RPMI8226 (cell line): ENCODE results near the gene DMAC2.
"Not testable (repeated sequence)": the region's sequence is repeated elsewhere in the genome, so short reads cannot be mapped to it uniquely, and the experiment has no call there.

Experiments used
- DNase-seq: peaks from one replicate; pipeline ENCODE4 v3.0.0-alpha.2; 2015

DMAC2 gene

DNA sequence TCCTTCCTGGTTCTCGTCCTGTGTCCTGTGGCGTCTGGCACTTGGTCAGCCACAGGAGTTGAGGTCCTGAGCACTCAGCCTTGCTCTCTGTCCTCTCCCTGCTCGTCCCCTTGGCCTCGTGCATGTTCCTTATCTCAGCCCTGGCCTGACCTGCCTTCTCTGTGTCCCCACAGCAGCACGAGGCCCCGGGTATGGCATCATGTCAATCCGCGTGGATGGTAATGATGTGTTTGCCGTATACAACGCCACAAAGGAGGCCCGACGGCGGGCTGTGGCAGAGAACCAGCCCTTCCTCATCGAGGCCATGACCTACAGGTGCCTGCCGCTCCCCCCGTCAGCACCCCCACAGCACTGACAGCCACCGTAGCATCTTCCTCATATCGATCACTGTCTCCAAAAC, 17.3 kb downstream of the DMAC2 start:
- no peak for DNase-seq

DNA sequence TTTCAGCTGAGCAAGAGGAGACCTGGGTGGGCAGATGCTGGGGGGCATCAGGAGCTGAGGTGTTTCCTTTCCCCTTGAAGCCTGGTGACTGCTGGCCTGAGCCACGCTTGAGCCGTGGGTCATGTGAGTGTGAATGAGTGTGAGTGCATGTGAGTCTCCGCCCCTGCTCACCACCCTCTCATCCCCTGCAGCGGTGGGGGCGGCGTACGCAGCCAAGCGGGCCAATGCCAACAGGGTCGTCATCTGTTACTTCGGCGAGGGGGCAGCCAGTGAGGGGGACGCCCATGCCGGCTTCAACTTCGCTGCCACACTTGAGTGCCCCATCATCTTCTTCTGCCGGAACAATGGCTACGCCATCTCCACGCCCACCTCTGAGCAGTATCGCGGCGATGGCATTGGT, 17.7 kb downstream of the DMAC2 start:
- no peak for DNase-seq

DNA sequence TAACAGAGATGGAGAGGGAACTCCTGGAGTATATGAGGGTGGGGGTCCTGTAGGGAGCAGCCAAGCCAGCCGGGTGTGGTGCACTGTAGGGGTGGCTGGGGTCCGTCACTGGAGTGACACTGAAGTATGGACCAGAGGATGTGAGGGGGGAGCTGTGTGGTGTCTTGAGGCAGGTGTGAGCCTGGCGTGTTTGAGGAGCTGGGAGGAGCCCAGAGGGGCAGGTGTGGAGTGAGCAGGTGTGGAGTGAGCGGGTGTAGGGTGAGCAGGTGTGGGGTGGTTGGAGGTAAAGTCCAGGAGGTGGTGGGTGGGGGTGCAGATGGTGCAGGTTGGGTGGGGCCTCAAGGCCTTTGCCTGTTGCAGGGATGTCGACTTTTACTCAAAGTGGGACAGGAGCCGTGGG, 18.4 kb downstream of the DMAC2 start:
- DNase-seq = no peak

DNA sequence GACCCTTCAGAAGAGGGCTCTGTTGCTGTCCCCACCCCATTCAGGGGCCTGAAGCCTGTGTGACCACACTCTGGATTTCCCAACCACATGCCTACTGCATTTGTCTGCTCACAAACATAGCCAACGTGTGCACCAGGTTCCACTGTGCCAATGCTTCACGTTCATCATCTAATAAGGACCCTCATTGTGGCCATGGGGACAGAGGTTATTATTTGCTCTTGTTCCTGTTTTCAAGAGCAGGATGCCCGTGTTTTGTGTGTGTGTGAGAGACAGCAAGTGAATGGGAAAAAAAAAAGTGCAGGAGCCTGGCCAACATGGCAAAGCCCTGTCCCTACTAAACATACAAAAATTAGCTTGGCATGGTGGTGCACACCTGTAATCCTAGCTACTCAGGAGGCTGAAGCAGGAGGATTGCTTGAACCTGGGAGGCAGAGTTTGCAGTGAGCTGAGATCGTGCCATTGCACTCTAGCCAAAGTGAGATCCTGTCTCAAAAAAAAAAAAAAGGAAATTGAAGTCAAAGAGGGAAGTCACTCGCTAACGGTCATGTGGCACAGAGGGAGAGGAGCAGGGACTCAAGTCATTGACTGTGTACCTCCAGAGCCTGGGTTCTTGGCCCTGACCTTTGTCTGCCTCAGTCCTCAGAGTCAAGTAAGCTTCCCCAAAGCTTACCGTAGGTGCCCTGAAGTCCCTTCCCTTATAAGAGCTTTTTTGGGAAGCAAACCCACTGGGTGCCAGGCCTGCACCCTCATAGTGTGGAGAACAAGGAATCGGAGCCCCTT, 19.4 kb downstream of the DMAC2 start:
- no peak for DNase-seq

DNA sequence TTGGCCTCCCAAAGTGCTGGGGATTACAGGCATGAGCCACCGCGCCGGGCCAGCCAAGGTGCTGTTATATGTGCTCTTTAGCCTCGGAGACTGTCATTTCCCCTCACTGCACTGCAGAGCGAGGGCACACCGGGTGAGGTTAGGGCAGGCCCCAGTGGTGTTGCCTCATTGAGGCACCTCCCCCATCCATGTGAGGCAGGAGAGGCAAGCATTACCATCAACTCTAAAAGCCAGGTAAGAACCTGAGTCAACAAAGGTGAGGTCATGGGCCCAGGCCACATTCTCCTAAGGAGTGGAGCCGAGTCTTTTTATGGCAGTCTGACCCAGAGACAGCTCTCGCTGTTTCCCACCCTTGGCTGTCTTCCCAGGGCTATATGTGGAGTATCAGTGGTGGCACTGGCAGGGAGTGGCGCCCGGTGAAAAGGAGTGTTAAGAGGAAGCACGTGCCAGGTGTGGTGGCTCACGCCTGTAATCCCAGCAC, 23.5 kb downstream of the DMAC2 start:
- no peak for DNase-seq

DNA sequence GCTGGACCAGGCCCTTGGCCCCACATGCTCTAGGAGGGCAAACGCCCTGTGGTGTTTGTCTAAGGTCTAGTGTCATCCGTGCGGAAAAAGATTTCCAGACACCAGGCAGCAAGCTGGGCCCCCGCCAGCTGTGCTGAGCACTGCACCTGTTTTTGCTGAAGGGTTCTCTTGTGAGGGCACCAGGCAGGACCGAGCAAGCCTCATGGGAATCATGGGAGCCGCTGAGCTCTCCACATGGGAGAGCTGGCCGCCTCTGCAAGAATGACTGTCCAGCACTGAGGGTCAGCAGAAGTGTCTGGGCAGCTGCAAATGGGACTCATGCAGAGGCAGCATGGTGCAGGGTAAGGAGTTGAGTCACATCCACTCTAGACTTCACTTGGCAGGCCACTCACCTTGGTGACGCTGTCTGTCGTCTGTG, 24.5 kb downstream of the DMAC2 start:
- no peak for DNase-seq

DNA sequence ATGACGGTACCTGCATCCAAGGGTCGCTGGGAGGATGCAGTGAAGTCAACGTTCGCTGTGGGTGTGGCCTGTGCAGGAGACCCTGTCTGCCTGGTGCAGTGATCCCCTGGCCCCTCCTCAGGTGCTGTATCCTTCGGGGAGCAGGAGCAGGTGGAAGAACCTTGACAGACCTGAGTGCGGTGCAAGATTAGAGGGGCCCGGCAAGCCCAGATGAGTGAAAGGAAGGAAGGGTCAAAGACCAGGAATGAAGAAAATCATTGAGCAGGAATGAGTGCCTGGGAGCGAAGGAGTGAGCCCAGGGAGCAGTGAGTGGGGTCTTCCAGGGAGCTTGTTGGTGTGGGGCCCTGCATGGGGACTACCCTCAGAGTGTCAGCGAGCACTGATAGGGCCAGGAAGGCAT, 25.3 kb downstream of the DMAC2 start:
- DNase-seq = no peak

DNA sequence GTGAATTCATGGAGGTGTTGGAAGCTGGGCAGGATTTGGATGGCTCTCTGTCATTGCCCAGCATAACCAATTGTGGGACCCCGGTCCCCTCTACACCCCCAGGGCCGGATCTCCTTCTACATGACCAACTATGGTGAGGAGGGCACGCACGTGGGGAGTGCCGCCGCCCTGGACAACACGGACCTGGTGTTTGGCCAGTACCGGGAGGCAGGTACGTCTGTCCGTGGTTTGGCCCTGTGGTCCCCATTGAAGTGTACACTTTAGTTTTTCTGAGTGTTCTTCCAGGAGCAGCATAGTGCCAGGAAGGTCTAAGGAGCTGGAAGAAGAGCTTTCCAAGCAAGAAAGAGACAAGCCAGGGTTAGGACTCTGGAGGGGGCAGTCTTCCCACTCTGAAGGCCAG, 25.8 kb downstream of the DMAC2 start:
- DNase-seq = no peak

DNA sequence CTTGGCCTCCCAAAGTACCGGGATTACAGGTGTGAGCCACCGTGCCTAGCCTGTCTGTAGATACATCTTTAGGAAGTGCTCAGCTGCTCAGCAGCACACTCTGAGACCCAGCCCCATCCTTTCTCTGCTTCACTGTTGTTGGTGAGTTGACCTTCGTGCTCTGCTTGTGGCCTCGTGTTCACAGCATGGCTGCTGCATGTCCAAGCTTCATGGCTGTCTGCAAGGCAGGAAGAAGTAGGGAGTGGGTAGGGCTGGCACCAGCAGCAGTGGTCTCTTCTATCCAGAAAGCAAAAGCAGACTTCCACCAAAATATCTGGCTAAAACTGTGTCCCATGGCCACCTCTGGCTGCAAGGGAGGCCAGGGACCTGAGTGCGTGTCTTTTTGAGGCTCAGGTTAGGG, 26.8 kb downstream of the DMAC2 start:
- no peak for DNase-seq

DNA sequence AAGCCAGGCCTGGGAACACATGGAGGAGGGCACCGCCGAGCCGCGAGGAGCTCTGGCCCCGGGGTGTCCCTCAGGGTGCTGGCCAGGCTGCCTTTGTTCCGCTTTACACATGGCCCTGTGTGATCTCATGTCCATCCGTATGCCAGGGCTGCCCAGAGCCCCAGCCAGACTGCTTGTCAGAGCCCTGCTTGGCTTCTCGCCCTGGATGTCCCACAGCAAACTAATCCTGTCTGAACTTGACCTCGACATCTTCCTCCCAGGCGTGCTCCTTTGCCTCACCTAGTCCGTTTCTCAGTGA, 27.8 kb downstream of the DMAC2 start:
- no peak for DNase-seq

DNA sequence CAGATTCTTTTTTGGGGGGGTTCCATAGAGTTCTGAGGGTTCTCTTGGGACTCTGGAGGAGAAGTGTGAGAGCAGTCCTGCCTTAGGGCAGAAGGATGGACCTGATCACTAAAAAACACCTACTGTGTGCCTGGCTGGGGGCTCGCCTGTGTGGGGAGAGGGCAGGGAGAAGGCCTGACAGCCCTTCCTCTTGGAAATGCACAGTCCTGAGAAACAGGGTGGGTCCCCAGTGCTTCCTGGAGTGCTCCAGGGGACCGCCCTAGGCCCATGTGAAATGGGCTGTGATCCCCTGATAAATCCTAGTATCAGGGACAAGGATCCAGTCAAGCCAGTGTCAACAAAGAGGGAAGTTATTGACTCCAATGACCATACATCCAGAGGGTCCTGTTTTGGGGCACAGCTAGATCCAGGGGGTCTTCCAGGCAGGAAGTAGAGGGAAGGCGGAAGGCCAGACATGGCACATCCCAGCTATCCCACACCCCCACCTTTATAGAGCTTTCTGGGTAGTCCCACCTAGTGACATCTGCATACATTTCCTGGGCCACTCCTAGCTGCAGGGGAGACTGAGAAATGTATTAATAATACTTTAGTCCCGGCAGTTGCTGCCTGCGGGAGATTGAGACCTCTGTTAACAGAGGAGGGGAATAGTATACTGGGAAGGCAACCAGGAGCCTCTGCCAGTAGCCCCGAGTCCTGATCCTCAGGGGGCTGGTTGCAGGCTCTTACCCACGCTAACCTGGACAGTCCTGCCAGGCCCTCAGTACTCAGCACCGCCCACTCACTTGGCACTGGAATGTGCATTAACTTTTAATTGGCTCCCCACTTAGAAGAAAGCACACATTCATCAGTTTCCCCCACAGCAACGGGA, 28.4 kb downstream of the DMAC2 start:
- no peak for DNase-seq

DNA sequence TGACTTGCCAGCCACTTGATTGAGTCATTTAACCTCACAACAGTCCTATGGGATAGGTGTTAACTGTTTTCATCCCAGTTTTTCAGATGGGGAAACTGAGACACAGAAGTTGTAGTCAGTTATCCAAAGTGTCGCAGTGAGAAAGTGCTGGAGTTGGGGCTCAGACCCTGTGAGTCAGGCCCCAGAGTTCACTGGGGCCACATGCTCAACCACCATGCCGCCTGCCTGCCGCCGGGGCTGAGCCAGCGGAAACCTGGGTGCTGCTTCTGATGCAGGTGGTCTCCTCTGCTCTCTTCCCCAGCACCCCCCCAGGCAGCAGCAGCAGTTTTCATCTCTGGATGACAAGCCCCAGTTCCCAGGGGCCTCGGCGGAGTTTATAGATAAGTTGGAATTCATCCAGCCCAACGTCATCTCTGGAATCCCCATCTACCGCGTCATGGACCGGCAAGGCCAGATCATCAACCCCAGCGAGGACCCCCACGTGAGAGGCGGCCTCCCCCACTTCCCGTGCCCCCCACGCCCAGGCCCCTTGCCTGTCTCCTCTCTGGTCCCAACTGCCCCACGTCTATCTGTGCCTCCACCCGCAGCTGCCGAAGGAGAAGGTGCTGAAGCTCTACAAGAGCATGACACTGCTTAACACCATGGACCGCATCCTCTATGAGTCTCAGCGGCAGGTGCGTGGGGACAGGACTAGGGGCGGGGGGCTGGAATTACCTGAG, 29.2 kb downstream of the DMAC2 start:
- no peak for DNase-seq

DNA sequence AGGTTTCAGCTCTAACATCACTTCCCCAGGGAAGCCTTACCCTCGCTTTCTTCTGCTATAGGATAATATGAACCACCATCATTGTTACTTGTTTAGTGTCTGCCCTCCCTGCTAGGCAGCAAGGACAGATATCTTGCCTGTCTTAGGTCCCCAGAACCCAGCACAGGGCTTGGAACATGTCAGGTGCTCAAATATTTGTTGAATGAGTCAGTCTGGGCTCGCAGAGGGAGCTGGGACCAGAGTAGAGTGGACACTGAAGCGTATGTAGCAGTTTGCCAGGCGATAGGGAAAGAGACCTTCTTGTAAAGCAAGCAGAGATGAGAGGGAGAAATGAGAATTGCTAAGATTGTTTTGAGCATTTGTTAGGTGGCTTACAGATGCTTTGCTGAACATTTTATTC, 30.4 kb downstream of the DMAC2 start:
- DNase-seq = peak; percentile 12

DNA sequence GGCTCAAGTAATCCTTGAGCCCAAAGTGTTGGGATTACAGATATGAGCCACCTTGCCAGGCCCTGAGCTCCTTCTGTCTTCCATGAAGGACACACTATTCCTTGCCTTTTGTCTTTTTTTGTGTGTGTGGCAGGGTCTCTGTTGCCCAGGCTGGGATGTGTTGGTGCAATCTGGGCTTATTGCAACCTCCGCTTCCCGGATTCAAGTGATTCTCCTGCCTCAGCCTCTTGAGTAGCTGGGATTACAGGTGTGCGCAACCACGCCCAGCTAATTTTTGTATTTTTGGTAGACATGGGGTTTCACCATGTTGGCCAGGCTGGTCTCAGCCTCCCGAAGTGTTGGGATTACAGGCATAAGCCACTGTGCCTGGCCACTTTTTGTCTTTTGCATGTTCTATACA, 30.9 kb downstream of the DMAC2 start:
- DNase-seq = not testable (repeated sequence)

DNA sequence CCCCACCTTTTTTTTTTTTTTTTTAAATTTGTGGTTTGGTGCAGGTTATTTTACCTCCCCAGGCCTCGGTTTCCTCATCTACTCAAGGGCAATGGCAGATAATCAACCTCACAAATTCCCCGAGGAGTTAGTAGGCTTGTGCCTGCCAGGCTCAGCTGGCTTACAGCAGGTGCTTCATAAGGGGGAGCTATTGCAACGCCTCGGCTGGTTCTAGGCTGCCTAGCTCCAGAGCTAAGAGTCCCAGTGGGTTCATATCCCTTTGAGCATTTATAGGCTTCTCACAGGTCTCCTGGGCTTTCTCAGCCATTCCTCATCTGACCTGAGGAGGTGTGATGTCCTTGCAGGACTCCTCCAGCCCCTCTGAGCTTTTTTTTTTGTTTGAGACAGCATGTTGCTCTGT, 31.5 kb downstream of the DMAC2 start:
- no peak for DNase-seq

DNA sequence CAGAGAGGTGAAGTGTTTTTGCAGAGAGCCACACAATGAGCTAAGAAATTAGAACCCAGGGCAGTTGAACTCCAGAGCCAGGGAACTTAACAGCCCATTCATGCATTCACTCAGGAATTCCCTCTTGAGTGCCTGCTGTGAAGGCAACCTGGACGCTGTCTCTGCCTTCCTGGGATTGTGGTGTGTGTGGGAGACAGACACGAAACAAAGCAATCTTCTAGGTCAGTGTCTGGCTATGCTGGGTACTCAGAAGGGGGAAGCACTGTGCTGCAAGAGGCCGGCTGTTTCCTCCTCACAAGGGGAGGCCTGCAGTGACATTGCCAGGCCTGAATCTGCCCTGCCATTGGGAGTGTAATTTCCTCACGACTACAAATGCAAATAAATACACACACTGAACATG, 32.4 kb downstream of the DMAC2 start:
- no peak for DNase-seq

DNA sequence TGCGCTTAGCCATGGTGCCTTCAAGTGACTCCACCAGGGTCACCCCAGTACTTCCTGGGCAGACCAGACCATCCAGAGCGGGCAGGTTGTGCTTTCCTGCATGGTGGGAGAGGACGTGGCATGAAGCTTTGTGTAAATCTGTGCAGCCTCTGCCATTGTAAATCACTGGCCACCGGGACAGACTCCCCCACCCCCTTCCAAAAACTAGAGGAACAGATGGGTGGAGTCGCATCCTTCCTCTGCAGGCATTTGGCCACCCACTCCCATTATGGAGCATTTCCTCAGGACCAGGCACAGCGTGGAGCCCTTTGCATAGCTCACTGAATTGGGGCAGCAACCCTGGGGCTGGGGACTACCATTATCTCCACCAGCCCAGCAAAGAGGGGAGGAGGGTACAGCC, 33.9 kb downstream of the DMAC2 start:
- DNase-seq = no peak

DNA sequence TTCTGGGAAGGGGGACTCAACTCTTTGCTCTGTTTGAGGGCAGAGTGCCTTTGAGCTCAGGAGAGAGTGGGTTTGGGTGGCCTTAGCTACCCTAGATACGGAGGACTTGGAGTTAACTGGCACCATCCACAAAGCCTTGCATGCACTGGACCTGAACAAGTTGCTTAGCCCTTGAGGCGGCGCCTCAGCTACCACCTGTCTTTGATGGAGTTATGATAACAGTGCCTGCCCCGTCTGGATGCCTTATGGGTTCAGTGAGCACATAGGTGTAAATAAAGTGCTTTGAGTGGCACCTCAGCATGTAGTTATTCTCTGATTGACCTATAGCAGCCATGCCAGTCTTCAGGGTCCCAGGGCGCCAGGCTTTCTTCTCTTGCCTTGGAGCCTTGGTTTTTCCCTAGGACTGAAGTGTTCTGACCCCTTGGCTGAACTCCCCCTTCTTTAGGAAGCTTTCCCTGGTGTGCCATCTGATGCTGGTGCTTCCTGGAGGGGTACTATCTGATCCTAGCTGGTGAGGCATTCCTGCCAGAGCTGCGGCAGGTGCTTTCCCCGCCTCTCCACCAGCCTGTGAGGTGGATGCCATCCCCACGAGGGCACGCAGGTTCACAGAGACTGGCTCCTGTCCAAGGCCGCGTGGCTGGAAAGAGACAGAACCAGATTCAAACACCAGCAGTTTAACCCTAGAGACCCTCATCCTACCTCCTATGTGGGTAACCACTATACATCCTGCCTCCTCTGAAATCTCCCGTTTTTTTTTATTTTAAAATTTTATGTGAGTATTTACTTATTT, 36.3 kb downstream of the DMAC2 start:
- DNase-seq = no peak

DNA sequence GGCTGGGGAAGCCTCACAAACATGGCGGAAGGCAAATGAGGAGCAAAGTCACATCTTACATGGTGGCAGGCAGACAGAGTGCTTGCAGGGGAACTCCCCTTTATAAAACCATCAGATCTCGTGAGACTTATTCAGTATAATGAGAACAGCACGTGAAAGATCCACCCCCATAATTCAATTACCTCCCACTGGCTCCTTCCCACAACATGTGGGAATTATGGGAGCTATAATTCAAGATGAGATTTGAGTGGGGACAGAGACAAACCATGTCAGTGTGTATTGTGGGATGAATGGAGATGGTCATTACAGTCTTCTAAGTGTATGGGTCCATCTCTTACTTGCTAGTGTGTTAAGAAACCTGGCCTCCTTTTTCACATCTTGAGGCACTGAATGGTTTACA, 37.7 kb downstream of the DMAC2 start:
- DNase-seq = no peak

DNA sequence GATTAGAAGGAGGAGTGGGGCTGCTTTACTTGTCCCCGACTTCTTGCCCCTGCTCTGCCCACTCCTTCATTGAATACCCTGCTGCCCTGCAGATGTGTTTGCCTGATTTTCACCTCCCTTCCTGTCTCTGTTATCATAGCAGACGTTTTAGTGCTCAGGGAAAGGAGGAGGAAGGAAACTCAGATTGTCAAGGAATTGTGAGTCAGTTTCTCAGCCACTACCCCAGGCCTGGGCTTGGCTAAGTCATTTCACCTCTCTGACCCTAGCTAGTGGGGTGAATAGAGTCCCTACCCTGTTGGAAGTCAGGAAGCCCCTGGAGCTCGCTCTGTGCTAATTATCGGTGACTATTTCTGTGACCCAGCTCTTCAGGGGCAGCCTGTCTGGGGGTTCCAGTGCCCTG, 38.2 kb downstream of the DMAC2 start:
- DNase-seq = no peak

DNA sequence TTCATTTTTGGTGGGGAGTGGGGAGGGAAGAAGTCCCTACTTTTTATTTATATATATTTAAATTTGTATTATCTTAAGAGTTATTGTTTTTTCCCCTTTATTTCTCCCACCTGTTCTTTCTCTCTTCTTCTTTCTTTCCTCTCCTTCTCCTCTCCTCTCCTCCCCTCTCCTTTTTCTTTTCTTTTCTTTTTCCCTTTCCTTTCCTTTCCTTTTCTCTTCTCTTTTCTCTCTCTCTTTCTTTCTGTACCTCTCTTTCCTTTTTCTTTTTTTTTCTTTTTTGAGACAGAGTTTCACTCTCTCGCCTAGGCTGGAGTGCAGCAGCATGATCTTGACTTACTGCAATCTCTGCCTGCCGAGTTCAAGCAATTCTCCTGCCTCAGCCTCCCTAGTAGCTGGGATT, 40.2 kb downstream of the DMAC2 start:
- DNase-seq = no peak

DNA sequence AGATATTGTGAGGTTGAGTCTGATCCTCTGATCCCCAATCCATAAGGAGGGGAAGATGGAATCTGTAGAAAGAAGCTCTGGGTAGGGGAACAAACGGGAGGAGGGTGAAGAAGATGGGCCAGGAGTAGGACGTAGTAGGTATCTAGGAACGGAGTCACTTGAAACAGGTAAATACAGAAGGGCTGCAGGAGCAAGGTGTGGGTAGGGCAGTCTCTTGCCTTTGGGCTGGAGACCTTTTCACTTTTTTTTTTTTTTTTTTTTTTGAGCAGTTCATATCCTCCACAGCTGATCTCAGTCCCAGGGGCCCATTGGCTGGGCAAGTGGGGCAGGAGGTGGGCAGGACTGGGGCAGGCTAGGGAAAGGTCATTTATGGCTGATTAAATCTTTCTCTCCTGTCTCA, 40.6 kb downstream of the DMAC2 start:
- no peak for DNase-seq

DNA sequence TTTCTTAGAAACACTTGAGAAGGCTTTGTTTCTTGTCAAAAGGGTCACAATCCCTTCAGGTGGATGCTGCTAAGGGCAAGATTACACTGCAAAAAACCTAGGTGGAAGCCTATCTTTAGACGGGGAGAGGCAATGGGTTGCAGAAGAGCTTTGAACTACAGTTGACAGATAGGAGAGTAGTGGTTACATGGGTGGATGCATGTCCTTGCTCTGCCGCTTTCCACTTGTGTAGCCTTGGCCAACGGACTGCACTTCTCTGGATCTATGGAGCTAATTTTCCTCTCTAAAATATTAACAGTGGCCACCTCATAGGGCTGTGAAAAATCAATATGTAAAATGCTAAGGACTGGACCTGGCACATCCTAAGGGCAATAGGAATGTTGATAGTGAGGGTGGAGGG, 41.1 kb downstream of the DMAC2 start:
- no peak for DNase-seq
